Stimulated activated CD8-positive, alpha-beta memory T cell treated with anti-CD3 and anti-CD28 coated beads, Interleukin-2, amount 100 ng/mL, for 48 hours (primary cell): ENCODE data around the gene JADE1.

Experiments
- DNase-seq, 2 donors: peaks; one replicate each; pipeline ENCODE4 v3.0.0-alpha.2; 2020; ENCODE audit warnings: low read depth in 2 of 2

Gene JADE1

GRCh38 chr4:128809477-128810330, at the start of gene JADE1:
TSS of gene JADE1 (plus strand) at chr4:128809700. CDS start at chr4:128831759, 22,059 bp downstream.
- peak; percentile 78 to 84 for DNase-seq

- no peak for DNase-seq
Measured at GRCh38 chr4:128766781-128767180, 42.7 kb upstream of the JADE1 start.

- DNase-seq = no peak
Measured at GRCh38 chr4:128768373-128768996, 41.0 kb upstream of the JADE1 start.

GRCh38 chr4:128769011-128769410, 40.5 kb upstream of the JADE1 start:
- DNase-seq = no peak

GRCh38 chr4:128770807-128771206, 38.7 kb upstream of the JADE1 start:
- DNase-seq = no peak

GRCh38 chr4:128775477-128775876, 34.0 kb upstream of the JADE1 start:
- no peak for DNase-seq

- DNase-seq = no peak
Measured at GRCh38 chr4:128775916-128776315, 33.6 kb upstream of the JADE1 start.

- DNase-seq = no peak
Measured at GRCh38 chr4:128776794-128777216, 32.7 kb upstream of the JADE1 start.

GRCh38 chr4:128780688-128781087, 28.8 kb upstream of the JADE1 start:
- no peak for DNase-seq

GRCh38 chr4:128782076-128782715, 27.3 kb upstream of the JADE1 start:
- peak in 1 of 2 donors; percentile 10 for DNase-seq

GRCh38 chr4:128782875-128783614, 26.5 kb upstream of the JADE1 start:
- no peak for DNase-seq

- no peak for DNase-seq
Measured at GRCh38 chr4:128787509-128788311, 21.8 kb upstream of the JADE1 start.

GRCh38 chr4:128793859-128794672, 15.4 kb upstream of the JADE1 start:
- DNase-seq = no peak

GRCh38 chr4:128796934-128797333, 12.6 kb upstream of the JADE1 start:
- no peak for DNase-seq

- DNase-seq = no peak
Measured at GRCh38 chr4:128800284-128800683, 9.2 kb upstream of the JADE1 start.

- DNase-seq = no peak
Measured at GRCh38 chr4:128800701-128801284, 8.7 kb upstream of the JADE1 start.

GRCh38 chr4:128802680-128803628, 6.5 kb upstream of the JADE1 start:
- DNase-seq = no peak

GRCh38 chr4:128803783-128804182, 5.7 kb upstream of the JADE1 start:
- DNase-seq = no peak
